GM23248 (cell line): ENCODE measurements around the gene SLC15A3. TPM values are rescaled to one million over a fixed set of nuclear protein-coding genes. Genes with fewer than 3 reads are reported as not detected.

Experiments
- DNase-seq: peaks from one replicate; pipeline ENCODE4 v3.0.0-alpha.2; 2015
- H2AFZ ChIP-seq: fragments of 200-600 bp; sonication (generic); 2 replicates; pipeline ENCODE4 v1.6.1; 2016; ENCODE audit warnings: antibody characterized with exemption
- H3F3A ChIP-seq: fragments of 200-600 bp; sonication (generic); 2 replicates; pipeline ENCODE4 v1.6.1; 2016; ENCODE audit warnings: mild to moderate bottlenecking, antibody characterized with exemption, mixed run types; ENCODE audit not compliant: insufficient read depth
- H3K27ac ChIP-seq: fragments of 200-600 bp; sonication (generic); 2 replicates; pipeline ENCODE4 v1.5.1; 2016; ENCODE audit warnings: mild to moderate bottlenecking
- H3K27me3 ChIP-seq: fragments of 200-600 bp; sonication (generic); replicated peaks from 2 replicates; pipeline ENCODE4 v1.6.1; 2016; ENCODE audit warnings: mild to moderate bottlenecking; ENCODE audit not compliant: insufficient read depth
- H3K36me3 ChIP-seq: fragments of 200-600 bp; sonication (generic); 2 replicates; pipeline ENCODE4 v1.6.1; 2016; ENCODE audit warnings: low read depth, mild to moderate bottlenecking
- H3K4me1 ChIP-seq: fragments of 200-600 bp; sonication (generic); 2 replicates; pipeline ENCODE4 v1.6.1; 2016; ENCODE audit warnings: mild to moderate bottlenecking; ENCODE audit not compliant: insufficient read depth
- H3K4me2 ChIP-seq: fragments of 200-600 bp; sonication (generic); one replicate; pipeline ENCODE4 v1.6.1; 2016; ENCODE audit warnings: mild to moderate bottlenecking; ENCODE audit not compliant: unreplicated experiment
- H3K4me3 ChIP-seq: fragments of 200-600 bp; sonication (generic); 2 replicates; pipeline ENCODE4 v1.5.1; 2016; ENCODE audit warnings: mild to moderate bottlenecking
- H3K79me2 ChIP-seq: fragments of 200-600 bp; sonication (generic); 2 replicates; pipeline ENCODE4 v1.6.1; 2016; ENCODE audit warnings: mild to moderate bottlenecking; ENCODE audit not compliant: insufficient read depth
- H3K9ac ChIP-seq: fragments of 200-600 bp; sonication (generic); 2 replicates; pipeline ENCODE4 v1.6.1; 2016; ENCODE audit warnings: mild to moderate bottlenecking
- H3K9me2 ChIP-seq: fragments of 200-600 bp; sonication (generic); 2 replicates; pipeline ENCODE4 v1.6.1; 2016; ENCODE audit warnings: mixed run types, mild to moderate bottlenecking, moderate library complexity; ENCODE audit not compliant: insufficient read depth
- H3K9me3 ChIP-seq: fragments of 200-600 bp; sonication (generic); one replicate; pipeline ENCODE4 v1.6.1; 2017; ENCODE audit warnings: low read depth
- H4K20me1 ChIP-seq: fragments of 200-600 bp; sonication (generic); 2 replicates; pipeline ENCODE4 v1.6.0; 2016; ENCODE audit not compliant: insufficient read depth
- EZH2 ChIP-seq: fragments of 200-600 bp; sonication (generic); IDR thresholded peaks from 2 replicates; pipeline ENCODE4 v1.6.1; 2018; ENCODE audit warnings: antibody characterized with exemption, mild to moderate bottlenecking; ENCODE audit not compliant: insufficient read depth, poor library complexity, severe bottlenecking
- EZH2phosphoT487 ChIP-seq: fragments of 200-600 bp; sonication (generic); IDR thresholded peaks from 2 replicates; pipeline ENCODE4 v1.6.1; 2018; ENCODE audit warnings: antibody characterized with exemption, moderate library complexity, mild to moderate bottlenecking, low read depth; ENCODE audit not compliant: insufficient read depth
- WGBS, 2 experiments: methylation state at CpG; one replicate each; pipeline ENCODE4 v1.1.6; 2015 to 2017; ENCODE audit warnings: low lambda C conversion rate in 2 of 2, low coverage in 1 of 2; ENCODE audit errors: missing lambda C conversion rate in 2 of 2; 5-methylcytosine and 5-hydroxymethylcytosine counted together
- in situ Hi-C: fragments of 300-500 bp; cut with MboI; formaldehyde crosslinking; loops from 2 replicates; pipeline ENCODE4 v1.15.0; 2020
- polyA plus RNA-seq: library from polyadenylated mRNA; unstranded; fragments of >200 nt; fragmentation: Nextera tagmentation; extraction: Ambion mirVana; gene quantifications from 2 replicates; pipeline ENCODE4 v1.2.1, GENCODE V29; 2016
- total RNA-seq: library from RNA; depleted of rRNA; stranded (reverse); fragments of >200 nt; shearing (Covaris generic); gene quantifications from 2 replicates; pipeline ENCODE4 v1.2.3, GENCODE V29; 2014

Gene SLC15A3
- total and polyA plus RNA-seq, 2 experiments from 2014 or later = 1.5 to 2.2 TPM

DNA sequence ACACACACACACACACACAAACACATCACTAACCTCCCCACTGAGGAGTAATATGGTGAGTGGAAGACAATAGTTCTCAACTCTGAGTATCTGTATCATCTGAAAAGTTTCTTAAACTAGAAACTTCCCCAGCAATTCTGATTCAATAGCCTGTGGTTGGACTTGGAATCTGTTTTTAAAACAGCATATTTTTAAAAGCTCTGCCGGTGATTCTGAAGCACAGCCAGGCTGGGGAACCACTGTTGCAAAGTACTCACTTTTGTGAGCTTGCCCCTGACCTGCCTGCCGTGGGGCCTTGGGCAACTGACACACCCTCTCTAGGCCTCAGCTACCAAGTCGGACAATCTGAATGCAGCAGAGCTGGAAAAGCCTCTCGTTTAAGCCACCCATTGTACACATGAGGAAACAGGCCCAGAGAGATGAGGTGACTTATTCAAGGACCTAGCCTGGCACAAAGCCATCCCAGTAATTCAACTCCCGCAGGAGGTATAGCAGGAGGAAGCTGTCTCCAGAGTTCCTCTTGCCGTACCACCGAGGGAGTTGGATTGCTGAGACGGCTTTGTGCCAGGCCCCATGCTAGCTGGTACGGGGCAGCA lies 8.9 kb downstream of the SLC15A3 start:
- no peak overlapping the region for H3K4me3 ChIP-seq
- no peak overlapping the region for H3K4me2 ChIP-seq
- no peaks in the 10 kb centered on the region for H3F3A ChIP-seq
- H3K9me2 ChIP-seq = no peaks in the 10 kb centered on the region
- no peaks in the 10 kb centered on the region for H3K4me1 ChIP-seq
- TF ChIP-seq EZH2phosphoT487 = no peak
- no peak for TF ChIP-seq EZH2
- in situ Hi-C loops = no loop called here
- H3K36me3 ChIP-seq = no peaks in the 10 kb centered on the region
- 80 to 81% methylated on average over 9 of the region's 9 CpGs for WGBS, 2 experiments
- DNase-seq = no peak
- no peaks in the 10 kb centered on the region for H4K20me1 ChIP-seq
- H2AFZ ChIP-seq = no peak overlapping the region
- no peak overlapping the region for H3K9ac ChIP-seq
- no peaks in the 10 kb centered on the region for H3K79me2 ChIP-seq
- H3K9me3 ChIP-seq = no peaks in the 10 kb centered on the region
- H3K27me3 ChIP-seq = no peaks in the 10 kb centered on the region
- H3K27ac ChIP-seq = no peak overlapping the region

DNA sequence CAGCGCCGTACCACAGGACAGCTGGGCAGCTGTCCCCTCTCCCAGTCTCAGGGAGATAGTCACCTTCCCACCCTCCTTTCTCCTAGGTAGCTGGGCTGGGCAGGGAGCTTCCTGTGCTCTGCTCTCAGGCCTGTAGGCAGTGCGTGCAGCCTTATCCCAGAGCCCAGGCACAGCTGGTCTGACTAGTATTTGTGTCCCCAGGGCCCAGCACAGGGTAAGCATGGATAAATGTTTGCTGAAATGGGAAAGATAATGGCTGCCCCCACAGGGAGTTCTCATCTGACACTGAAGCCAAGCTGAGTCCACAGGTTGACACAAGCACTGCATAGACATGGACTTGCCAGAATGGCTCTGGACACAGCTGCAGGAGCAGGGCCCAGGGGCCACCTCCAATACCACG lies 9.8 kb downstream of the SLC15A3 start:
- TF ChIP-seq EZH2 (no peak), EZH2phosphoT487 (no peak)
- H3K4me2 ChIP-seq = no peak overlapping the region
- H3F3A ChIP-seq = no peaks in the 10 kb centered on the region
- 72 to 74% methylated on average over 4 of the region's 4 CpGs for WGBS, 2 experiments
- no peak overlapping the region for H2AFZ ChIP-seq
- H3K27me3 ChIP-seq = no peaks in the 10 kb centered on the region
- no peak overlapping the region for H3K9ac ChIP-seq
- H3K79me2 ChIP-seq = no peaks in the 10 kb centered on the region
- no peaks in the 10 kb centered on the region for H3K4me1 ChIP-seq
- DNase-seq = no peak
- H4K20me1 ChIP-seq = no peaks in the 10 kb centered on the region
- no peaks in the 10 kb centered on the region for H3K9me3 ChIP-seq
- H3K9me2 ChIP-seq = no peaks in the 10 kb centered on the region
- no peaks in the 10 kb centered on the region for H3K36me3 ChIP-seq
- in situ Hi-C loops = no loop called here
- no peak overlapping the region for H3K4me3 ChIP-seq
- H3K27ac ChIP-seq = no peak overlapping the region

DNA sequence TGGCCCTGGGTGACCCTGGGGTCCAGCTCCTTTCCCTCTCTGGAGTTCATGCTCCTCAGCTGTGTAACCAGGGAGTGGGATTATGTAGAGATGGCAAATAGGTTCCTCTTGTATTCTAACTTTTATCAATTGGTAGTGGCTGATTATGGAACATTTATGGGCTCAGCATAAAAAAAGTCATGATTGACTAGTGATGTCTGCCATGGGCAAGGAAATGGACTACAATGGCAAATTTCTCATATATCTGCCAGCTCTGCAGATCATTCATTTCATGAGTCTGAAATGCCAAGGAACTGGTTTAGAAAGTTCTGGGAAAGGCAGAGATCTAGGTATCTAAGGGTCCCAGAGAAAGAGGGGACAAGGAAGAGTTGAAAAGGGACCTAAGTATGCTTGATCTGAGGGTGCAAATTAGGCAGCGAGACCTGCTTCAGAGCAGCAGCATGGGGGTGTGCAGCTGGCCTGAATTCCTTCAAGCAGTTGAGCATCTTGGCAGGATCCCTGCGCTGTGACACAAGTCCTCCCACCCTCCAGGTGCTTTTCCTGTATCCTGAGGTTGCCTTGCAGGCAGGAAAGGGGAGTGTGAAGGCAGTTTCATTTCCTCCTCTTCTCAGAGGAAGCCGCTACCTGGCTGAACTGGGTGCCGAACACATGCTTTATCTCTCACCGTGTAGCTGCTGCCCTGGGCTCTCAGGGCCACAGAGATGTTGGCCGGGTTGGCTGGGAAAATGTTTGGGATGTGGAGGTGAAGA lies 10.4 kb downstream of the SLC15A3 start:
- no peaks in the 10 kb centered on the region for H3K9me3 ChIP-seq
- H3K4me1 ChIP-seq = no peaks in the 10 kb centered on the region
- no peak overlapping the region for H3K27ac ChIP-seq
- no peaks in the 10 kb centered on the region for H3K79me2 ChIP-seq
- H3F3A ChIP-seq = no peaks in the 10 kb centered on the region
- H3K36me3 ChIP-seq = no peaks in the 10 kb centered on the region
- H3K4me2 ChIP-seq = no peak overlapping the region
- no peak overlapping the region for H3K4me3 ChIP-seq
- H4K20me1 ChIP-seq = no peaks in the 10 kb centered on the region
- H2AFZ ChIP-seq = no peak overlapping the region
- WGBS, 2 experiments = 85 to 90% methylated on average over 6 of the region's 6 CpGs
- no peaks in the 10 kb centered on the region for H3K9me2 ChIP-seq
- in situ Hi-C loops = no loop called here
- H3K9ac ChIP-seq = no peak overlapping the region
- TF ChIP-seq EZH2 (no peak), EZH2phosphoT487 (no peak)
- DNase-seq = no peak
- H3K27me3 ChIP-seq = no peaks in the 10 kb centered on the region

DNA sequence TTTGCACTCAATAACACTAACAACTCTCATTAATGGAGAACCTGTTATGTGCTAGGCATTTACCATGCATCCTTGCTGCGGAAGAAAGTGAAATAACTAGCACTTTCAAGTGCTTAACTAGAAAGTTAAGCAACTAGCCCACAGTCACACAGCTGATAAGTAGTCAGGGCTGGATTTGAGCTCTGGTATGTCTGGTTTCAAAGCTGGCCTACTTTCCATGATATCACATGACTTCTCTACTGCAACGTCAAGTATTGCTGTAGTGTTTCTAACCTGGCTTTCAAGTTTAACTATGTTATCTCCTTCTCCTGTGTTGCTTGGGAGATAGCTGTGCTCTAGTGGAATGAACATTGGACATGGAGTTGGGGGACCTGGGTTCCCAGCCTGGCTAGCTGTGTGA lies 12.1 kb downstream of the SLC15A3 start:
- in situ Hi-C loops = no loop called here
- H3K9ac ChIP-seq = no peak overlapping the region
- H3K4me3 ChIP-seq = no peak overlapping the region
- peak; percentile 17 for DNase-seq
- H3K4me1 ChIP-seq = no peaks in the 10 kb centered on the region
- H3F3A ChIP-seq = no peaks in the 10 kb centered on the region
- H3K9me3 ChIP-seq = no peaks in the 10 kb centered on the region
- no peak for TF ChIP-seq EZH2
- TF ChIP-seq EZH2phosphoT487 = no peak
- no peaks in the 10 kb centered on the region for H3K9me2 ChIP-seq
- no peak overlapping the region for H2AFZ ChIP-seq
- H3K36me3 ChIP-seq = no peaks in the 10 kb centered on the region
- WGBS, 2 experiments = 58 to 61% methylated on average over 2 of the region's 2 CpGs
- no peak overlapping the region for H3K27ac ChIP-seq
- H3K79me2 ChIP-seq = no peaks in the 10 kb centered on the region
- no peaks in the 10 kb centered on the region for H4K20me1 ChIP-seq
- no peak overlapping the region for H3K4me2 ChIP-seq
- H3K27me3 ChIP-seq = no peaks in the 10 kb centered on the region
